Measurements from ENCODE around the gene DIS3L2.

The DIS3L2 gene, protein sequence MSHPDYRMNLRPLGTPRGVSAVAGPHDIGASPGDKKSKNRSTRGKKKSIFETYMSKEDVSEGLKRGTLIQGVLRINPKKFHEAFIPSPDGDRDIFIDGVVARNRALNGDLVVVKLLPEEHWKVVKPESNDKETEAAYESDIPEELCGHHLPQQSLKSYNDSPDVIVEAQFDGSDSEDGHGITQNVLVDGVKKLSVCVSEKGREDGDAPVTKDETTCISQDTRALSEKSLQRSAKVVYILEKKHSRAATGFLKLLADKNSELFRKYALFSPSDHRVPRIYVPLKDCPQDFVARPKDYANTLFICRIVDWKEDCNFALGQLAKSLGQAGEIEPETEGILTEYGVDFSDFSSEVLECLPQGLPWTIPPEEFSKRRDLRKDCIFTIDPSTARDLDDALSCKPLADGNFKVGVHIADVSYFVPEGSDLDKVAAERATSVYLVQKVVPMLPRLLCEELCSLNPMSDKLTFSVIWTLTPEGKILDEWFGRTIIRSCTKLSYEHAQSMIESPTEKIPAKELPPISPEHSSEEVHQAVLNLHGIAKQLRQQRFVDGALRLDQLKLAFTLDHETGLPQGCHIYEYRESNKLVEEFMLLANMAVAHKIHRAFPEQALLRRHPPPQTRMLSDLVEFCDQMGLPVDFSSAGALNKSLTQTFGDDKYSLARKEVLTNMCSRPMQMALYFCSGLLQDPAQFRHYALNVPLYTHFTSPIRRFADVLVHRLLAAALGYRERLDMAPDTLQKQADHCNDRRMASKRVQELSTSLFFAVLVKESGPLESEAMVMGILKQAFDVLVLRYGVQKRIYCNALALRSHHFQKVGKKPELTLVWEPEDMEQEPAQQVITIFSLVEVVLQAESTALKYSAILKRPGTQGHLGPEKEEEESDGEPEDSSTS

DNA sequence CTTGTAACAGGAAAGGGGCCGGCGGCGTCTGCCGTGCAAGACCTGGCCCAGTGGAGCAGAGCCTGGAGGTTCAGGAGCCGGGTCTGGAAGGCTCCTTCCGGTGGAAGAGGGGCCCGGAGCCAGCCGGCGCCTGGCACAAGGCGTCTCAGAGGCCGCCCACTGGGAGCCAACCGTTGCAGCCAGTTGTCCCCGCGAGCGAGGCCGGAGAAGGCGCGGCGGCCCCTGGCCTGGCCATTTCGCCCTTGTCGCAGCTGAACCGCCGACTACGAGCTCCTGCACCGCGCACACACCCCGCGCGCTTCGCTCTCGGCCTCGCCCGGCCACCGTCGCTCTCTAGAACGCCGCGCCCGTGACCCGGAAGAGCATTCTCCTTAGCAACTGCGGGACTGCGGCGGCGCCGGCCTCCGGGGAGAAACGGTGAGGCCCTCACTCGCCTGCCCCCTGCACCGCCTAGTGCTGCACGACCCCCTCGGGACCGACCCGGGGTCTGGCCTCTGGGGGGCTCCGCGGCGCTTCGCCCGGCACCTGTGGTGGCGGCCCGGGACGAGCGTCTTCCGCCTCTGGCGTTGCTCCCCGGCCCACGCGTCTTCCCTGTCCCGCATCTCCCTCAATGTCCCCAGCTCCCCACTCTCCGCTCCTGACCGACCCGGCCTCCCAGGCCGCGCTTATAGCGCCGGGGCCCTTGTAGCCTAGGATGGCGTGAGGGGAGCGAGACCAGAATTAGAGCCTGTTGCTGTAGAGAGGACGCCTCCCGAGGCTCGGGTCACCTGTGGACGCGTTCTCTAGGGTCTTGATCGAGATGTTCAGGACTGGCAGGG lies at the start of gene DIS3L2:
Gene DIS3L2 (plus strand): TSS at position 365 of the 818 bp plus-strand sequence. CDS start 53,215 bp downstream, outside the sequence.
- DNase-seq, result peak; percentile 80

DNA sequence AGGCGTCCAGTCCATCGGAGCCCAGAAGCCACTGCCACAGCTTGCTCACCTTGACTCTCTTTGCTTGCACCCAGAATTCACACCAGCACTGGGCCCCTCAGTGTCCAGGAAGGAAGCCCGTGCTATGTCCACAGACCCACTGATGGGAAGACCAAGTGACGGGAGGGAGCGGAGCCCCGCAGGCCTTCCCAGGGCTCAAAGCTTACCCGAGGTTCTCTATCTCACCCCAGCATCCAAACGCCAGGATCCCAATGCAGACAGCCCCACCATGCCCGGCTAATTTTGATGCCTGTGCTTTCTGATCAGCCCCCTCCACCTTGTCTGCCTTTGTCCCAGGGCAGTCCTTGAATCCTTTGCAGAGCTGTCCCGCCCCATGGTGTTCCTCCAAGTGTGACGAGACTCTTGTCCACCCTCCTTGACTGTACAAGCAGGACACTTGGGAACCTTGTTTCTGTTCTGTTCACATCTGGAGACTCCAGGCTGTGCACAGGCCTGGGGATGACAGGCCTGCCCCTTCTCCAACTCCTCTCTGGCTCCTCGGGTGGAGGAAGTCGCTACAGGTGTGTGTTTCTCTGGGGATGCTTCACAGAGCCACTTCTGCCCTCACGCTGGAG lies 47.3 kb upstream of the DIS3L2 start:
- no peak for DNase-seq

DNA sequence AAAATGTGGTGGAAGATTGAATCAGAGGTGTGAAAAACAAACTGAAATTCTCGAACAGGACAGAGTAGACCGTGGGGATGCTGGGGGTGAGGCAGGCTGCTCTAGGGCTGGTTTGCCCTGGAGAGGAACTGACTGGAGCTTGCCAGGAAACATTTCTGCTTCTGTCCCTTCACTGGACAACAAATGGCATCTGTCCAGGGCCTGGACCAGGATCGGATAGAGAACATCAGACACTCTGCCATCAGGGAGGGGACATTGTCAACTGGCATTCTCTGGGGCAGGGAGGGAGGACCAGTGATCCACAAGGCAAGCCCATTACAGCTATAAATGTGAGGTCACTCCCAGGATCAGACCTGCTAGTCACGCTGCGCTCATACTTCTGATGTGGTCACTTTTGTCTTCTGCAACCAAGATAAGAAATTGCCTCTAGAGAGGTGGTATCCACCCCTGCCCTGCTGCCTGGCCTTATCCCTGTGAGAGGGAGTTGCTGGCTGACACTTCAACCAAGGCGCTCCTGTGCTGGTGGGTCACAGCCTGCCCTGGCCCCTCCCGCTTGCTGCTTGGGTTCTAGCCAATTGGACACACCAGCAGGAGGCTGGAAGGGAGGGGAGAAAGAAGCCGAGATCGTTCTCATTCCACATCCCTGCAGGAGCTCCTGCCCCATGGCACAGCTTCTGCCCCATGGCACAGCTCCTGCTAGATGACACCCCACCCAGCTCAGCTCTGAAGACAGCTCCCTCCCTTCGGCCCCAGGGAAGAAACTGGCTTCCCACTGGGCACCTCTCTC lies 44.0 kb upstream of the DIS3L2 start:
- DNase-seq, result no peak

DNA sequence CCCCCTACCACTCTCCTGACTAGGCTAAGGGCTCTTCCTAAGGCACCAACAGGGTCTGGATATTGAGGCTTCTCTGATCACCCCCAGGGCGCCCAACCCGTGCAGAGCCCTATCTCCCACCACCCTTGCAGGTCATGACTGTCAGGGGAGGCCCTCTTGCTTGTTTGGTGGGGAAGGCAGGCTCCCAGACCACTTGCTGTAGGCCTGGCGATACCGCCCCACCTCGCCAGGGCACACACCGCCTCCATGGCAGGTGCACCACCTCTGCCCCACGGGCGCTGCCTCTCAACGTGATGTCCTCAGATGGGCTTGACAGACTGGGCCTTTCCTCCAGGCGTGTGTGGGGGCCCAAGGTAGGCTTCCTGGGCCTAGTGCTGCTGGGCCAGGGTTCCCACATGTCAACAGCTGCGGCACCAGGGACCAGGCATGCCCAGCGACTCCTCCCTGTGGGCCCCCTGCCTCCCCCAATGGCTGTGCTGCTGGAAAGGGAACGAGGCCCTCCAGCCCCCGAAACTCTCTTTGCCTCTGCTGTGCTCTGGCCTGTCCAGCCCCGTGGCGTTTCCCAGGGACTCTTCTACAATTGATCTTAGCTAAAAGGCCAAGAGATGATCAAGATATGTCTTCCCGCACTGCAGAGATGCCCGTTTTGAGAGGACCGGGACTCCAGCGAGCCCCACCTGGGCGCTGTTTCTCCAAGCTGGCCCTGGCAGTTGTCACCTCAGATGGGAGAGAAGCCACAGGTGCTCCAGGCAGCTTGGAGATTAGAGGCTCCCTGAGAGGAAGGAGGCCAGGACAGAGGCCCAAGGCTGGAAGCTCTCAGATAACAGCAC lies 42.8 kb upstream of the DIS3L2 start:
- DNase-seq, result no peak

DNA sequence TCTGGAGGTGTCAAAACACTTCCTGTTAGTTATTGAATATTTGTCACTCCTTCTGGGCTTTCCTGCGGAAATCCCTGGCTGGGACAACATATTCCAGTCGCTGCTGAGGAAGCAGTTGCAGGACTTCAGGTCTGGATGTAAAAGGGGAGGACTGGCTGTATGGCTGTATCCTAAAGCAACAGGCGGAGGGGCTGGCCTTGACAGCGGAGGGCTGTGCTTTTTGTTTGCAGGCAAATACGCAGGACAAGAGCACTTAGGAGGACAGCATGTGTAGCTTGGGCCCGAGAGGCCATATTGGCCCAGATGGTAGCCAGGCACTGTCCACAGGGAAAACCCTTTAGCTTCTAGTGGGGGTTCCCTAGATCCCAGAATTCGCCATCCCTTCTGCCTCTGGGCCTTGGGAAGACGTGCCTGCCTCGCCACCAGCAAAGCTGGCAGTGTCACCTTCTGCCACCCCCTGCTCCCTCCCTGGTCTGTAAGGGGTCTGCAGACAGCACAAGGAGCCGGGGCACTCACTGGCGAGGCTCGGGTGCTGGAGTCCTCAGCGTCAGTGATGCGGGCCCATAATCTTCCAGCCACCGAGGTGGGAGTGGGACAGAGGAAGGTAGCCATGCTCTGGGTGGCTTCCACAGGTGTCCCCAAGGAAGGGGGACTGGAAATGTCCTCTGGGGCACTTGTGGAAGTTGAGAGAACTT lies 42.0 kb upstream of the DIS3L2 start:
- no peak for DNase-seq

DNA sequence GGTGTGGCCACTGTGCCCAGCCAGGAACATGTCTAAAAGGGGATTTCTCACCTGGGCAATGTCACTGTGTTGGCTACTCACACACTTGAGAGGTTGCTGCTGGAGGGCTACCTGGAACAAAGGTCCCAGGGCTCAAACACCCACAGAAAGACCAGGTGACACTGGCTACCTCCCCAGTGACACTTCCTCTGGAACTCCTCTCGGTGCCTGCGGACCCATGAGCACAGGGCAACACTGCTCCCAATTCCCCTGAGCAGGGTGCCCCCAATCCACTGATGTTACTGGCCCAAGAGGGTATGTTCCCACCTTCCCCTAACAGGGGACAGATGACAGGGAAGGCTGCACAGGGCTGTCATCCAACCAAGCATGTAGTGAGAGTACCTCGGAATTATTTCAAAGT lies 41.1 kb upstream of the DIS3L2 start:
- DNase-seq, result no peak

DNA sequence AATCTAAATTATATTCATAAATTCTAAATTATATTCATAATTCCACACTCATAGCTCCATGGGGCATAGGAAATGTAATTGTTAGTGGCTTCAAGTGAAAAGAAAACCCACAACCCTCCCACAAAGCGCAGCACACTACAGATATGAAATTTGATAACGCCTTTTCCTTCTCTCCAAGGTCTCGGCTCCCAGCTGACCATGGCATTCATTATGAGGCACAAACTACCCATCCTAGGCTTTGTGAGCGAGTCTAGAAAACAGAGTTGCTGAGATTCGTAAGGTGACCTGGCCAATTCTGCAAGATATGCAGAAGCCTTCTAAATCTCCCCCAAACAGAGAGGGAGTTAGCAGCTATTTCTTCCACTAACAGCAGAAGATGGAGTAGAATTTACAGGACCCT lies 40.7 kb upstream of the DIS3L2 start:
- DNase-seq, result no peak

DNA sequence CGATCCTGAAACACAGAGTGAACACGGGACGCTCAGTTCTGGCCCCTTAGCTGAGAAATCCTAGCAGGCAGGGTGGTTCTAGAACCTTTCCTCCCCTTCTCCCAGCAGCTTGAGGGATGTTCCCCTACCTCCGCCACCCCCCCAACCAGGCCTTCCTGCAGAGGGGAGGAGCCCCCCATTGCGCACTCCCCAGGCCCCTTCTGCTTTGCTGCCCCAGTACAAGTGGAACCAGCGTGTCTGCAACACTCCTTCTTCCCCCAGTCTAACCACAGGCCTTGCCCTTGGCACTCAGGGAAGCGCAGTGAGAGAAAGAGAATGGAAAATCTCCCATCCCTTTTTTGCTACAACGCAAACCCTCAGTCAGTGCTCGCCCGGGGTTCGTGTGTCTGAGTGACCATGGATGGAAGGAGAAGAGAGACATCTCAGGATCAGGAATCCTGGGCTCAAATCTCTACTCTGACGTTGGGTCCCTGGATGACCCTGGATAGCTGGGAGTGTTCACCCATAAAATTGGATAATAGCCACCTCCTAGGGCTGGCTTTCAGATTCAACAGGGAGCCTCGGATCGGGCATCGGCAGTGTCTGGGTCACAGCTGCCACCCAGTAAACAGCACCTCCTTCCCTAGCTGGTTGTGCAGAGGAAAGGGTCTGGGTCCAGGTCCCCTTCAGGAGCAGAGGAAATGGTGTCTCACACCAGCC lies 39.1 kb upstream of the DIS3L2 start:
- no peak for DNase-seq

DNA sequence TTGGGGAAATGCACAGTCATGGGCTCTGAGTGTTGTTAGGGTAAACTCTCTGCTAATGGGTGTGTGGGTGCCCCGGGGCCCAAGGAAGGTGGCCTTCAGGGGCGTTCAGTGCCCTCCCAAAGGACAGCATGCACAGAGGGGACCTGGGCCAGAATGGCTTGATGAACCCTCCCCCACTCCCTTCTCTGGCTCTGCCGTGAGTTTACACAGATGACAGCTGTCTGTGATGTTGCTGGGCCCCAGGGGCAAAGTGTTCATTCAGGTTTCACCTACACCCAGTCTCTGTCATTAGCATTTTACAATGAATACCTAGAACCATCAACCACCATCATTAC lies 38.5 kb upstream of the DIS3L2 start:
- no peak for DNase-seq

DNA sequence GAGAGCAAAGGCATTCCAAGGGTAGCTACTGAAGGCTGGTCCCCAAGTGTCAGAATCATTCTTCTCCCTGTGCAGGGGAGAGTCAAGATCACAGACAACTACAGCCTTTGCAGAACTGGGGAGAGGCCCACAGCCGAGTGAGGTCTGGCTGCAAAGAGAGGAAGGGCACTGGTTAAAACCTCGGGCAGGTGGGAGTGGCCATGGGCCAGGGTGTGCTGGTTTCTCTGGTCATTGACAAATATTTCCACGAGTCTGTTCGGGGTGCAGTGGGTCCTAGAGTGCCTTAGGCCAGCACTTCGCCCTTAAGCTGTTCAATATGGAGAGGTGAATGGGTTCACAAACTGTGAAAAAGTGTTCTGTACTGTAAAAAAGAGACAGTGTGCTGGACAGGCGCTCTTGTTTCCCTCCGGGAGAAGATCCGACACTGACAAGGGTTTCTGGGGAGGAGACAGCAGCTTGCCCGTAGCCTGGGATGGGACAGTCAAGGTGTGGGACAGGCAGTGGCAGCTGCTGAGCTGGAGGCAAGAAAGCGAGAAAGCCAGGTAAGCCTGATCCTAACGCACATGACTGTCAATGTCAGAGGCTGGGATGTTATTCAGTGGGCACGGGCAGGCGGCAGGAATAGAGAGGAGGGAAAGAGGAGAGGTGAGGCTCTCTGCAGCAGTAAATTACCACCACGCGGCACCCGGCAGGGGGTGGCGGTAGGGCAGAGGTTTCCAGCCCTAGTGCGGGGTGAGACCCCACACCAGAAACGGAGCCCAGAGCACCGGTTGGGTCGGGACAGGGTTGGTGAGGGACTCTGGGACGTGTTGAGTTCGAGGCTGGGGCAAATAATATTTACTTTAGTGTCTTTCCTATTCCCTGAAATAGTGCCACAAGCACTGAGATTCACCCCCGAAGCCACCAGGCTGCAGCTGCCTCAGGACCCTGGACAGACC lies 37.3 kb upstream of the DIS3L2 start:
- no peak for DNase-seq

DNA sequence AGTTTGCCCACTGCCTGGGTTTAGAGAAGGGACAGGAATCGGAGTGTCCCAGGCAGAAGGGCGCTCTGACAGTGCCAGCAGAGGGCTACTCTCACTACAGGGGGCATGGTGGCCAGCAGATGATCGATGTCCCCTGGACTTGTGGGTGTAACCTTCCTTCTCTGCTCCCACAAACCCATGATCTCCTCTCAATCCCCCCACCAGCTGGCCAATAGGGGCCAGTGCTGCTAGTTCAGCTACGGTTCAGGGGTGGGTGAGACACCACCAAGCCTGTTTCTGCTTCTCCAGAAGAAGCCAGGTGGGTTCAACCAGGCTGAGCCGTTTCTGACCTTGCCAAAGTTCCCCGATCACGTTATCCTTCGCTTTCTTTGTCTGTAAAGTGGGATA lies 36.6 kb upstream of the DIS3L2 start:
- DNase-seq, result no peak

DNA sequence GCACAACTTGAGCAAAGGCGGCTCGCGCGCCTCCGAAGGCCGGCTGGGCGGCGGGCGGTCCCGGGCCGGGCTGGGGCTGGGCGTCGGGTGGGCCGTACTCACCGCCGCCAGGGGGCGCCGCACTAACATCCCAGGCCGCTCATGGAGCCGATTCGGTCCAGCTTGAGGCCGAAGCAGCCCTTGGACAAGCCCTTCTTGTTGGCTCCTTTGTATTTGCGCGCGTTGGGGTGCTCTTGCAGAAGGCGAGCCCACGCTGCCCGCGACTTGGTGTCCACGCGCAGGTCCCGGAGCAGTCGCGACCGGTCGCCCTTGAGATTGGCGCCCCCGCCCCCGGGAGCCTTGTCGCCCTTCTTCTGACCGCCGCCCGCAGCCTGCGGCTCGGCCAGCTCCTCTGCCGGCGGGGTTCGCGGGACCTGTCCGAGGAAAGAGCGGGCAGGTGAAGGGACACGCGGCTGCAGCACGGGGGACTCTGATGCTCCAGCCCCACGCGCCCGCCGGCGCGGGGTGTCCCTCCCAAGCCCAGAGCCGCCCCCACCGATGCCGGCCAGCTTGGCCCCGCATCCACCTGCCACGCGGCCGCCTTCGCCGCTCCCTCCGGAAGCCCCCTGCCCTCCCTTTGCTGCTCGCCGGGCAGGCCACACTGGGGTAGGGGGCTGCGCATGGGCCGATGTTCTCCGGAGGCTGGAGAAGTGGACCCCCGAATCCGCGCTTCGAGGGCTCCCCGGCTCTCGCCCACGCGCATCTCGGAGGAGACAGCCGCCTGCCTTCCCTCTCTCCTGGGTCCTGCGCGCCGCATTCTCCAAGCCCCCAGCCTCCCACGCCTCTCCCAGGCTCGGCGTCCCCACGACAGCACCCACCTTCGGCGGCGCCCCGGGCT lies 36.0 kb upstream of the DIS3L2 start:
- DNase-seq, result peak; percentile 80 to 83

DNA sequence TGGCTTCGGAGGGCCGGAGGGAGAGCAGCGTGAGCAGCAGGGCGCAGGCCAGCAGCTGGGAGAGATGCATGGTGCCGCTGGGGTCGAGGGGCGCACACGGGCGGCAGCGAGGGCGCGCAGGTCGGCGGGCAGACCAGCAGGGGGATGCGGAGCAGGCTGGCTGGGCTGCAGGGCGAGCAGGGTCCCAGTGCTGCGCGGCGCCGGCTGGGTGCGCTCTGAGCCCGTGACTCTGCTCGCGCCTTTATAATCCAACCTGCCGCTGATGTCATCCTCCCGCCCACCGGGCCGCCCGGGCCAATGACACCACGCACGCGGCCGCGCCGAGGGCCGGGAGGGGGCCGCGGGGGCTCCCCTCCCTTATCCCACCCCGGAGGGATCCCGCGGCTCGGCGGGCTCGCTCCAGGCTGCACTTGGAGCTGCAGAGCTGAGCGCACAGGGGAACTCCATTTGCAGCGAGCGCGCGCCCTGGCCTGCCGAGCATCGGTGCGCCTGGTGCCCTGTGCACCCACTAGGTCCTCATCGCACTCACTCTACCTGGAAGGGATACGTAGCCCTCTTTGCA lies 35.3 kb upstream of the DIS3L2 start, which contains the start of gene NPPC:
Gene NPPC (minus strand): TSS at position 217 of the 562 bp plus-strand sequence. CDS start 147 bp downstream, at position 70.
- peak; percentile 78 to 81 for DNase-seq

DNA sequence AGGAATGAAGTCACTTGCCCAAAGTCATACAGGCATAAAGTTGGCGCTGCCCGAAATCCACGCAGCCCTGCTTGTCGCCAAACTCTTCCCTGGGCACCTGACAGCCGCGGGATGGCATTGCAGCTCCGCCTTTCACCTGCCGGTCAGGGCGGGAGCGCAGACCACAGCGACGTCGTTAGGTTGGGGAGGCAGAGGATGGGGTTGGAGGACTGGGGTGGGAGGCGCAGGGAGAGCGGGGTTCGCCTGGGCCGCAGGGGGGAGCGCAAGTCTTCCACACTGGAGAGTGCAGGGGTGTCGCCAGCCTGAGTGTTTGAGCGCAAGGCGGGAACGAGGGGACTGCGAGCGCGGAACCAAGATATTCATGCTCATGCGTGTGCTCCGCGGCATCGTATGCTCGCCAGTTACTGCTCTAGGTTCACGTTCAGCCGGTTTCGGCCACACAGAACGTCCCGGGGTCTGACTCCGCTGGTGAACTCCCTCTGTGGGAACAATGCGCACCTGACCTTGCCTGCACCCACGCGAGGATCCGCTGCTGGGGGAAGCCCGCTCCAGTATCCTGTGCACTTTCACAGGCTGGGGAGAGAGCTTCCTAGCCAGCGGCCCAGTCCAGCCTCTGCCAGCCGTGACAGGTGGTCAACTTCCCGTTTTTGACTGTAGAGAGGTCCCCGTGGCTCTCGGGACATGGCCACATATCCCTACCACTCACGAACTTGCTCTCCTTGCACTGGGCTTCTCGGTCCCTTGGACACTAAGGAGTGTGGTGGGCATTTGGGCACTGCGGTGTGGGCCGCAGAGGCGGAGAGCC lies 34.5 kb upstream of the DIS3L2 start:
- DNase-seq, result peak; percentile 31 to 49

DNA sequence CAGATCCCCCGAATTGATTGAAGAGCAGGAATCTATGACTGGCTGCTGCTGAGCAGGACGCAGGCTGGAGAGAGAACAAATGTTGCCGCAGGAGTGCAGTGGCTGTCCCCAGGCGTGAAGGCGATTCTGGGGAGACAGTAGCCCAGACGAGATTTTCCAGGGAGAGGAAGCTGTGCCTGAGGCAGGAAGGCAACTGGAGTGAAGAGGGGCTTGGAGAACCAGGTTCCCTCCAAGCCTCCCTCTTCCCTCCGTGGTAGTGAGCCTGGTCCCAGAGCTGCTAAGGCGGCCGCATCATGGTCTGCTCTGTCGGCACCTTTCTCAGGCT lies 34.0 kb upstream of the DIS3L2 start:
- peak in 1 of 2 experiments; percentile 0 for DNase-seq

DNA sequence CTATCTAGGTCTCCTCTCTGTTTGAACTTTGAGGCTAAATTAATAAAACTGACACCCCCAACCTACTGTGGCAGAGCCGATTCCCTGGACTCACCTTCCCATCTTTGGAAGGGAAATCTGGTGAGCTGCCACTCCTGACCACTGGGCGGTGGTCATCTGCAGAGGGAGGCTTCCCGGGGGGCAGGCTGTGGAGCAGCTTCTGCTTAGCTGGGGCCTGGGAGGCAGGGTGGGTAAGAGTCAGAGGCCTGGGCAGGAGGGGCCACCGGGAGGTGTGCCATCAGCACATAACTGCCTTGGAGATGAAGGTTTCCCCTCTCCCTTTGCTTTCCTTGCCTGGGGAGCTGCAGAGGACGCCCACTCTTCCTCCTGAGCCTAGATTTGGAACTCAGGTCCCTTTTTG lies 33.0 kb upstream of the DIS3L2 start:
- peak in 1 of 2 experiments; percentile 2 for DNase-seq
